IMR-90 (cell line): ENCODE measurements around the gene PXN. TPM values are rescaled to one million over a fixed set of nuclear protein-coding genes. Genes with fewer than 3 reads are reported as not detected.

Experiments used
- ATAC-seq: fragments of 200-7000 bp; cut with Tn5 transposase; 2 replicates; pipeline ENCODE4 v1.9.1; 2020; ENCODE audit warnings: low read depth, mild to moderate bottlenecking, moderate library complexity
- BruUV-seq: library from RNA; stranded (reverse); fragments of 400-500 nt; replicated peaks from 2 replicates; lab custom pipeline; 2021; lab: Mats Ljungman, UMichigan
- CTCF ChIA-PET: fragments of 300-600 bp; formaldehyde crosslinking; extraction: SDS; loops from one replicate; lab custom pipeline; 2021; ENCODE audit warnings: antibody characterized with exemption; lab: Yijun Ruan, JAX
- POLR2A ChIA-PET: fragments of 300-600 bp; sonication (Branson Sonifier 250); formaldehyde crosslinking; loops from one replicate; lab custom pipeline; 2022; ENCODE audit warnings: antibody characterized with exemption; ENCODE audit not compliant: unreplicated experiment; lab: Charles Lee
- DNase-seq: peaks from one replicate; pipeline ENCODE4 v3.0.0; 2013
- H2AFZ ChIP-seq: replicated peaks from 2 replicates; pipeline ENCODE3; 2013; ENCODE audit warnings: low read length, mild to moderate bottlenecking; ENCODE audit not compliant: poor library complexity
- H2AK5ac ChIP-seq: 2 replicates; pipeline ENCODE4 v1.6.1; 2013; ENCODE audit warnings: low read depth, low read length, inconsistent platforms
- H2AK9ac ChIP-seq: replicated peaks from 2 replicates; pipeline ENCODE3; 2013; ENCODE audit warnings: mild to moderate bottlenecking, low read depth, low read length, moderate library complexity; ENCODE audit not compliant: poor library complexity
- H2BK120ac ChIP-seq: 2 replicates; pipeline ENCODE4 v1.6.1; 2013; ENCODE audit warnings: low read depth, low read length, inconsistent platforms
- H2BK15ac ChIP-seq: 3 replicates; pipeline ENCODE4 v1.6.1; 2013; ENCODE audit warnings: low read depth, low read length, inconsistent platforms
- H2BK20ac ChIP-seq: 2 replicates; pipeline ENCODE4 v1.6.1; 2013; ENCODE audit warnings: low read depth, mild to moderate bottlenecking, inconsistent platforms, low read length, moderate library complexity
- H2BK5ac ChIP-seq: 2 replicates; pipeline ENCODE4 v1.6.1; 2013; ENCODE audit warnings: mild to moderate bottlenecking, low read depth, low read length, inconsistent platforms; ENCODE audit not compliant: poor library complexity, severe bottlenecking
- H3K14ac ChIP-seq: replicated peaks from 2 replicates; pipeline ENCODE4 v1.6.1; 2013; ENCODE audit warnings: low read depth, low read length, inconsistent platforms
- H3K18ac ChIP-seq: 2 replicates; pipeline ENCODE4 v1.6.1; 2013; ENCODE audit warnings: low read depth, low read length, control low read depth
- H3K23ac ChIP-seq: 2 replicates; pipeline ENCODE4 v1.6.1; 2013; ENCODE audit warnings: low read depth, low read length, inconsistent platforms
- H3K27ac ChIP-seq: 2 replicates; pipeline ENCODE4 v1.5.1; 2013; ENCODE audit warnings: mild to moderate bottlenecking, control low read depth, low read length; ENCODE audit not compliant: insufficient read depth
- H3K27me3 ChIP-seq: 2 replicates; pipeline ENCODE4 v1.6.1; 2013; ENCODE audit warnings: low read length; ENCODE audit not compliant: control insufficient read depth, insufficient read depth
- H3K36me3 ChIP-seq: 2 replicates; pipeline ENCODE4 v1.6.1; 2013; ENCODE audit warnings: low read length, mixed read lengths; ENCODE audit not compliant: control insufficient read depth, insufficient read depth
- H3K4ac ChIP-seq: 2 replicates; pipeline ENCODE4 v1.6.1; 2013; ENCODE audit warnings: low read depth, low read length, inconsistent platforms
- H3K4me1 ChIP-seq: 2 replicates; pipeline ENCODE4 v1.6.1; 2013; ENCODE audit warnings: low read length, mixed read lengths; ENCODE audit not compliant: control insufficient read depth, insufficient read depth
- H3K4me2 ChIP-seq: 2 replicates; pipeline ENCODE4 v1.6.1; 2013; ENCODE audit warnings: low read depth, mild to moderate bottlenecking, control low read depth, low read length, moderate library complexity
- H3K4me3 ChIP-seq: 2 replicates; pipeline ENCODE4 v1.5.1; 2013; ENCODE audit warnings: low read depth, mild to moderate bottlenecking, control low read depth, low read length, moderate library complexity; ENCODE audit not compliant: insufficient read depth
- H3K56ac ChIP-seq: 2 replicates; pipeline ENCODE4 v1.6.1; 2013; ENCODE audit warnings: low read length, inconsistent platforms; ENCODE audit not compliant: insufficient read depth; ENCODE audit errors: extremely low read depth
- H3K79me1 ChIP-seq, 2 experiments: 2 replicates each; pipeline ENCODE4 v1.6.1; 2013; ENCODE audit warnings: low read length in 2 of 2, inconsistent platforms in 1 of 2, low read depth in 1 of 2
- H3K9ac ChIP-seq: 2 replicates; pipeline ENCODE4 v1.6.1; 2013; ENCODE audit warnings: low read depth, low read length, control low read depth
- H3K9me1 ChIP-seq: 2 replicates; pipeline ENCODE4 v1.6.1; 2013; ENCODE audit warnings: low read length, inconsistent platforms; ENCODE audit not compliant: insufficient read depth
- H3K9me3 ChIP-seq: 2 replicates; pipeline ENCODE4 v1.6.1; 2013; ENCODE audit warnings: low read length; ENCODE audit not compliant: control insufficient read depth, insufficient read depth
- H4K20me1 ChIP-seq: 2 replicates; pipeline ENCODE4 v1.6.1; 2013; ENCODE audit warnings: low read length, inconsistent platforms; ENCODE audit not compliant: insufficient read depth
- H4K5ac ChIP-seq: 2 replicates; pipeline ENCODE4 v1.6.1; 2013; ENCODE audit warnings: mild to moderate bottlenecking, low read depth, low read length, control low read depth
- H4K8ac ChIP-seq, 2 experiments: 2 replicates each; pipeline ENCODE4 v1.6.1; 2013; ENCODE audit warnings: low read depth in 2 of 2, low read length in 2 of 2, control low read depth in 1 of 2, inconsistent platforms in 1 of 2
- H4K91ac ChIP-seq: 2 replicates; pipeline ENCODE4 v1.6.1; 2013; ENCODE audit warnings: low read depth, low read length, inconsistent platforms; ENCODE audit not compliant: insufficient read depth
- BHLHE40 ChIP-seq: fragments of 150-350 bp; IDR thresholded peaks from 2 replicates; pipeline ENCODE4 v1.6.1; 2016; ENCODE audit warnings: mild to moderate bottlenecking, low read depth, low read length
- CEBPB ChIP-seq: IDR thresholded peaks from 2 replicates; pipeline ENCODE4 v1.6.1; 2012; ENCODE audit warnings: low read depth, low read length, improper control_type of control experiment
- CHD1 ChIP-seq: IDR thresholded peaks from 2 replicates; pipeline ENCODE4 v1.6.1; 2012; ENCODE audit warnings: low read depth, low read length, improper control_type of control experiment
- ELK1 ChIP-seq: fragments of 150-350 bp; IDR thresholded peaks from 2 replicates; pipeline ENCODE4 v1.6.1; 2016; ENCODE audit warnings: low read depth, mild to moderate bottlenecking, low read length, moderate library complexity, borderline replicate concordance
- FOS ChIP-seq: fragments of 150-350 bp; IDR thresholded peaks from 2 replicates; pipeline ENCODE4 v1.6.1; 2016; ENCODE audit warnings: low read depth, low read length
- MAFK ChIP-seq: IDR thresholded peaks from 2 replicates; pipeline ENCODE4 v1.6.1; 2012; ENCODE audit warnings: low read depth, low read length, improper control_type of control experiment
- MAZ ChIP-seq: IDR thresholded peaks from 2 replicates; pipeline ENCODE4 v1.6.1; 2012; ENCODE audit warnings: low read depth, mild to moderate bottlenecking, low read length, improper control_type of control experiment, moderate library complexity, borderline replicate concordance
- MXI1 ChIP-seq: IDR thresholded peaks from 2 replicates; pipeline ENCODE4 v1.6.1; 2012; ENCODE audit warnings: low read depth, mild to moderate bottlenecking, low read length, moderate library complexity, borderline replicate concordance
- NFE2L2 ChIP-seq: fragments of 150-350 bp; IDR thresholded peaks from 2 replicates; pipeline ENCODE4 v1.6.1; 2016; ENCODE audit warnings: low read depth, mild to moderate bottlenecking, low read length
- POLR2A ChIP-seq: IDR thresholded peaks from 2 replicates; pipeline ENCODE4 v1.6.1; 2012; ENCODE audit warnings: mild to moderate bottlenecking, low read depth, low read length
- RCOR1 ChIP-seq: IDR thresholded peaks from 2 replicates; pipeline ENCODE4 v1.6.1; 2012; ENCODE audit warnings: mild to moderate bottlenecking, low read length, improper control_type of control experiment; ENCODE audit not compliant: insufficient replicate concordance
- SMC3 ChIP-seq: fragments of 150-350 bp; IDR thresholded peaks from 2 replicates; pipeline ENCODE4 v1.6.1; 2016; ENCODE audit warnings: low read depth, mild to moderate bottlenecking, antibody characterized with exemption, low read length, moderate library complexity
- USF2 ChIP-seq: fragments of 150-350 bp; IDR thresholded peaks from 2 replicates; pipeline ENCODE4 v1.6.1; 2017; ENCODE audit warnings: mild to moderate bottlenecking, antibody characterized with exemption, low read length, low read depth
- WGBS, 2 experiments: methylation state at CpG; one replicate each; pipeline versions ENCODE4 v1.1.5 to v1.1.7; 2013; ENCODE audit warnings: missing lambda C conversion rate in 2 of 2; ENCODE audit not compliant: insufficient read length in 1 of 2; ENCODE audit errors: extremely low coverage in 2 of 2; 5-methylcytosine and 5-hydroxymethylcytosine counted together
- dilution Hi-C: fragments of 300-500 bp; cut with HindIII; formaldehyde crosslinking; loops from one replicate; pipeline ENCODE4 v1.14.3; 2018; ENCODE audit warnings: low sequenced_read_pairs; ENCODE audit not compliant: unreplicated experiment
- in situ Hi-C: fragments of 300-500 bp; cut with MboI; formaldehyde crosslinking; loops from 3 replicates; pipeline ENCODE4 v1.14.3; 2019; ENCODE audit warnings: low sequenced_read_pairs, inconsistent platforms, mixed read lengths
- intact Hi-C: fragments of 100-400 bp; cut with micrococcal nuclease; formaldehyde crosslinking; loops from 2 replicates; pipeline ENCODE4 v1.10.0; 2022
- polyA plus RNA-seq, 3 experiments: library from polyadenylated mRNA; depleted of rRNA; stranded (reverse); fragments of >200 nt; gene quantifications; 2 replicates each; pipeline ENCODE4 v1.2.3, GENCODE V29; 2012; ENCODE audit warnings: low replicate concordance in 1 of 3
- total RNA-seq: library from RNA; depleted of rRNA; stranded (reverse); fragments of >200 nt; gene quantifications from 2 replicates; pipeline ENCODE4 v1.2.3, GENCODE V29; 2012

Gene PXN
- total and polyA plus RNA-seq, 2 of the 4 experiments (the other 2 are of a cell fraction), result 46.6 to 134 TPM

GRCh38 chr12:120231316-120232011, 34.1 kb downstream of the PXN start:
- Histone ChIP-seq H3K14ac (peak overlapping the region; percentile 100), H4K91ac (peak overlapping the region; percentile 100), H2AK9ac (peak overlapping the region; percentile 96), H3K4me3 (no peak overlapping the region), H3K56ac (peak overlapping the region; percentile 98), H3K4me1 (peaks cover 67% of the 10 kb centered on the region), H3K4me2 (peak overlapping the region; percentile 66; the same call in 1 of the 2 replicates), H3K23ac (peak overlapping the region; percentile 97), H2BK20ac (peak overlapping the region; percentile 99), H3K18ac (peak overlapping the region; percentile 94), H3K36me3 (no peaks in the 10 kb centered on the region; the same call in none of the 2 replicates), H3K27me3 (no peaks in the 10 kb centered on the region), H4K5ac (peak overlapping the region; percentile 95), H3K9ac (peak overlapping the region; percentile 76), H2BK120ac (peak overlapping the region; percentile 99), H3K79me1 (peaks cover 12 to 75% of the 10 kb centered on the region in 2 experiments; a peak in 3 of 4 replicates), H2BK5ac (peak overlapping the region; percentile 98), H3K9me3 (no peaks in the 10 kb centered on the region), H4K20me1 (peaks cover 19% of the 10 kb centered on the region), H4K8ac (peak overlapping the region; percentile 87 to 97), H3K27ac (peak overlapping the region; percentile 92), H2AFZ (peak overlapping the region; percentile 38), H3K9me1 (peaks cover 36% of the 10 kb centered on the region), H3K4ac (peak overlapping the region; percentile 100), H2AK5ac (peak overlapping the region; percentile 100), H2BK15ac (peak overlapping the region; percentile 84)
- intact Hi-C loops (loop anchor here (2.0 kb wide), 1 partner anchor 25 kb away; no protein-coding TSS in a partner anchor), dilution Hi-C loops (no loop called here), in situ Hi-C loops (no loop called here)
- ChIA-PET POLR2A (interaction anchor here (0.5 to 4.3 kb wide), 8 partner anchors 8 to 1764 kb away, joined by 3 to 39 read pairs (median 10); partner anchors contain the start of genes PXN, RNU4-1, RNU4-2 and RPLP0), CTCF (interaction anchor here (7.8 kb wide), 1 partner anchor 33 kb away, joined by 116 read pairs; the partner anchor contains the start of gene PXN)
- 0% methylated on average over 1 of the region's 3 CpGs; no CpG with 5 or more reads in 1 of the 2 experiments for WGBS, 2 experiments
- ATAC-seq, result peak; percentile 25
- BruUV-seq, result no TSS peak
- peak; percentile 97 for DNase-seq
- TF ChIP-seq USF2, result no peak; the same call in 1 of the 2 replicates
- TF ChIP-seq BHLHE40, result peak; percentile 62
- TF ChIP-seq FOS, result peak; percentile 77
- TF ChIP-seq RCOR1, result peak; percentile 66
- TF ChIP-seq MXI1, result no peak
- peak; percentile 34; the same call in 1 of the 2 replicates for TF ChIP-seq NFE2L2
- peak; percentile 80 for TF ChIP-seq MAZ
- TF ChIP-seq MAFK, result no peak; the same call in 1 of the 2 replicates
- TF ChIP-seq SMC3, result 0 out of 2 replicates have a peak, but pooled peaks have one; percentile 20
- peak; percentile 19 for TF ChIP-seq POLR2A
- TF ChIP-seq ELK1, result no peak
- TF ChIP-seq CEBPB, result peak; percentile 58; the same call in 1 of the 2 replicates
- TF ChIP-seq CHD1, result no peak
